ENCODE measurements around the gene HTR1B. TPM values are rescaled to one million over a fixed set of nuclear protein-coding genes. Genes with fewer than 3 reads are reported as not detected.

The HTR1B gene
- total RNA-seq, 1 donor from 2014 or later, result 12.0 TPM

GRCh38 chr6:77468939-77469338, 5.6 kb upstream of the HTR1B start:
- no peaks in the 10 kb centered on the region for H3K27me3 ChIP-seq
- peaks cover 0 to 10% of the 10 kb centered on the region in 2 donors for H3K4me1 ChIP-seq
- H3K36me3 ChIP-seq, result no peaks in the 10 kb centered on the region
- DNase-seq (ENCODE audit: low spot score in 2 of 2), result no peak
- no peak for TF ChIP-seq CTCF (IDR thresholded peaks at IDR 0.05)
- intact Hi-C loops (cut with DNase I), result loop anchor here (10.0 kb wide), 2 partner anchors 454 to 784 kb away; no protein-coding TSS in a partner anchor
- no peak overlapping the region for H3K4me3 ChIP-seq
- H3K27ac ChIP-seq, result no peak overlapping the region
- H3K9me3 ChIP-seq, result no peaks in the 10 kb centered on the region

- H3K36me3 ChIP-seq, result no peaks in the 10 kb centered on the region
- peak overlapping the region; percentile 79 to 92 for H3K27ac ChIP-seq
- peak in 2 of 3 experiments; percentile 4 for TF ChIP-seq CTCF (IDR thresholded peaks at IDR 0.05)
- intact Hi-C loops (cut with DNase I), result loop anchor here (10.0 kb wide), 2 partner anchors 452 to 782 kb away; no protein-coding TSS in a partner anchor
- H3K27me3 ChIP-seq, result no peaks in the 10 kb centered on the region
- peak overlapping the region; percentile 66 to 90 for H3K4me3 ChIP-seq
- no peak for DNase-seq (ENCODE audit: low spot score in 2 of 2)
- H3K4me1 ChIP-seq, result peaks cover 0 to 10% of the 10 kb centered on the region in 2 donors
- H3K9me3 ChIP-seq, result no peaks in the 10 kb centered on the region
Measured at GRCh38 chr6:77466451-77467437, 3.5 kb upstream of the HTR1B start.

GRCh38 chr6:77466055-77466450, 2.8 kb upstream of the HTR1B start:
- Histone ChIP-seq H3K27ac (peak overlapping the region; percentile 79 to 92), H3K27me3 (no peaks in the 10 kb centered on the region), H3K36me3 (no peaks in the 10 kb centered on the region), H3K4me3 (peak overlapping the region; percentile 66 to 90), H3K9me3 (no peaks in the 10 kb centered on the region), H3K4me1 (peaks cover 0 to 10% of the 10 kb centered on the region in 2 donors)
- no peak for DNase-seq (ENCODE audit: low spot score in 2 of 2)
- TF ChIP-seq CTCF (IDR thresholded peaks at IDR 0.05), result peak in 2 of 3 experiments; percentile 69 to 79
- intact Hi-C loops (cut with DNase I), result loop anchor here (10.0 kb wide), 2 partner anchors 451 to 781 kb away; no protein-coding TSS in a partner anchor

- DNase-seq (ENCODE audit: low spot score in 2 of 2), result no peak
- no peak for TF ChIP-seq CTCF (IDR thresholded peaks at IDR 0.05)
- H3K27me3 ChIP-seq, result no peaks in the 10 kb centered on the region
- H3K36me3 ChIP-seq, result no peaks in the 10 kb centered on the region
- peak overlapping the region; percentile 58 to 90 for H3K4me3 ChIP-seq
- H3K9me3 ChIP-seq, result no peaks in the 10 kb centered on the region
- intact Hi-C loops (cut with DNase I), result loop anchor here (5.0 to 10.0 kb wide), 4 partner anchors 450 to 1532 kb away; no protein-coding TSS in a partner anchor
- H3K27ac ChIP-seq, result peak overlapping the region; percentile 79 to 92
- peaks cover 0 to 10% of the 10 kb centered on the region in 2 donors for H3K4me1 ChIP-seq
Measured at GRCh38 chr6:77464495-77464867, 1.2 kb upstream of the HTR1B start.

GRCh38 chr6:77463861-77464494, 687 bp upstream of the HTR1B start:
- H3K4me1 ChIP-seq, result peaks cover 0 to 10% of the 10 kb centered on the region in 2 donors
- no peaks in the 10 kb centered on the region for H3K9me3 ChIP-seq
- no peak for TF ChIP-seq CTCF (IDR thresholded peaks at IDR 0.05)
- H3K27ac ChIP-seq, result peak overlapping the region; percentile 79 to 92
- peak overlapping the region; percentile 58 to 90 for H3K4me3 ChIP-seq
- DNase-seq (ENCODE audit: low spot score in 2 of 2), result peak in 1 of 2 donors; percentile 65
- H3K36me3 ChIP-seq, result no peaks in the 10 kb centered on the region
- no peaks in the 10 kb centered on the region for H3K27me3 ChIP-seq
- intact Hi-C loops (cut with DNase I), result loop anchor here (5.0 to 10.0 kb wide), 4 partner anchors 449 to 1532 kb away; no protein-coding TSS in a partner anchor

Measured in ascending aorta (tissue), 2 donors.